ENCODE results near the gene NRP1. TPM values are rescaled to one million over a fixed set of nuclear protein-coding genes. Genes with fewer than 3 reads are reported as not detected.

Gene NRP1
- total RNA-seq, 4 donors from 2014 or later = 45.7 to 90.0 (median 57.7) TPM

GRCh38 chr10:33352175-33352574, 17.7 kb upstream of the NRP1 start:
- no peaks in the 10 kb centered on the region for H3K9me3 ChIP-seq
- H3K36me3 ChIP-seq = no peaks in the 10 kb centered on the region
- 33 to 66% methylated on average over 3 of the region's 3 CpGs for WGBS, 2 donors
- H3K27me3 ChIP-seq = no peaks in the 10 kb centered on the region
- H3K27ac ChIP-seq = no peak overlapping the region
- H3K4me1 ChIP-seq = peaks cover 0 to 5% (median 0%) of the 10 kb centered on the region in 4 donors
- no peak for DNase-seq (ENCODE audit: low spot score in 2 of 2)
- no peak overlapping the region for H3K4me3 ChIP-seq
- TF ChIP-seq POLR2A (IDR thresholded peaks at IDR 0.05) = no peak
- no peak for TF ChIP-seq EP300 (IDR thresholded peaks at IDR 0.05)
- TF ChIP-seq CTCF (IDR thresholded peaks at IDR 0.05) = no peak

GRCh38 chr10:33350041-33350440, 15.6 kb upstream of the NRP1 start:
- no peaks in the 10 kb centered on the region for H3K27me3 ChIP-seq
- H3K4me3 ChIP-seq = no peak overlapping the region
- peaks cover 0 to 11% (median 0%) of the 10 kb centered on the region in 4 donors for H3K4me1 ChIP-seq
- TF ChIP-seq POLR2A (IDR thresholded peaks at IDR 0.05) = no peak
- no peak for TF ChIP-seq EP300 (IDR thresholded peaks at IDR 0.05)
- no peak for TF ChIP-seq CTCF (IDR thresholded peaks at IDR 0.05)
- 91 to 98% methylated on average over 2 of the region's 2 CpGs for WGBS, 2 donors
- H3K27ac ChIP-seq = no peak overlapping the region
- DNase-seq (ENCODE audit: low spot score in 2 of 2) = no peak
- no peaks in the 10 kb centered on the region for H3K36me3 ChIP-seq
- no peaks in the 10 kb centered on the region for H3K9me3 ChIP-seq

GRCh38 chr10:33349268-33349667, 14.8 kb upstream of the NRP1 start:
- Histone ChIP-seq H3K36me3 (no peaks in the 10 kb centered on the region), H3K9me3 (peaks cover 0 to 5% (median 0%) of the 10 kb centered on the region in 4 donors), H3K4me3 (no peak overlapping the region), H3K4me1 (peaks cover 0 to 11% (median 0%) of the 10 kb centered on the region in 4 donors), H3K27ac (no peak overlapping the region), H3K27me3 (no peaks in the 10 kb centered on the region)
- no peak for DNase-seq (ENCODE audit: low spot score in 2 of 2)
- no peak for TF ChIP-seq POLR2A (IDR thresholded peaks at IDR 0.05)
- TF ChIP-seq EP300 (IDR thresholded peaks at IDR 0.05) = no peak
- no peak for TF ChIP-seq CTCF (IDR thresholded peaks at IDR 0.05)

- TF ChIP-seq CTCF (IDR thresholded peaks at IDR 0.05) (no peak), POLR2A (IDR thresholded peaks at IDR 0.05) (no peak), EP300 (IDR thresholded peaks at IDR 0.05) (no peak)
- no peaks in the 10 kb centered on the region for H3K27me3 ChIP-seq
- no peak overlapping the region for H3K27ac ChIP-seq
- WGBS, 2 donors = 31 to 34% methylated on average over 2 of the region's 2 CpGs
- H3K9me3 ChIP-seq = peaks cover 0 to 5% (median 0%) of the 10 kb centered on the region in 4 donors
- H3K36me3 ChIP-seq = no peaks in the 10 kb centered on the region
- no peak overlapping the region for H3K4me3 ChIP-seq
- no peak for DNase-seq (ENCODE audit: low spot score in 2 of 2)
- H3K4me1 ChIP-seq = peaks cover 0 to 15% (median 0%) of the 10 kb centered on the region in 4 donors
Measured at GRCh38 chr10:33347211-33347610, 12.7 kb upstream of the NRP1 start.

- H3K4me1 ChIP-seq = peaks cover 0 to 31% (median 0%) of the 10 kb centered on the region in 4 donors
- no peak overlapping the region for H3K4me3 ChIP-seq
- no peaks in the 10 kb centered on the region for H3K27me3 ChIP-seq
- WGBS, 2 donors = 91 to 98% methylated on average over 5 of the region's 5 CpGs
- H3K9me3 ChIP-seq = peaks cover 0 to 5% (median 0%) of the 10 kb centered on the region in 4 donors
- no peaks in the 10 kb centered on the region for H3K36me3 ChIP-seq
- no peak for DNase-seq (ENCODE audit: low spot score in 2 of 2)
- no peak overlapping the region for H3K27ac ChIP-seq
- TF ChIP-seq POLR2A (IDR thresholded peaks at IDR 0.05) (no peak), CTCF (IDR thresholded peaks at IDR 0.05) (no peak), EP300 (IDR thresholded peaks at IDR 0.05) (no peak)
Measured at GRCh38 chr10:33345236-33345635, 10.8 kb upstream of the NRP1 start.
